RWPE2 (cell line): ENCODE measurements around the gene BCL2L1.

ENCODE experiments used
- ATAC-seq: fragments of 200-7000 bp; cut with Tn5 transposase; 3 replicates; pipeline ENCODE4 v1.9.1; 2021; ENCODE audit warnings: low read depth
- DNase-seq: peaks from one replicate; pipeline ENCODE4 v3.0.0-alpha.2; 2020; ENCODE audit warnings: low spot score
- H3K27ac ChIP-seq: fragments of 450-650 bp; 2 replicates; pipeline ENCODE4 v1.5.1; 2017; ENCODE audit warnings: mild to moderate bottlenecking; ENCODE audit not compliant: poor library complexity, severe bottlenecking
- H3K27me3 ChIP-seq: fragments of 250-450 bp; sonication (Bioruptor Pico); 2 replicates; pipeline ENCODE4 v1.5.1; 2021; ENCODE audit warnings: mild to moderate bottlenecking, moderate library complexity; ENCODE audit not compliant: insufficient read depth, poor library complexity, severe bottlenecking
- H3K36me3 ChIP-seq: fragments of 250-450 bp; sonication (Bioruptor Pico); 2 replicates; pipeline ENCODE4 v1.5.1; 2020; ENCODE audit warnings: low read depth, mild to moderate bottlenecking, moderate library complexity
- H3K4me1 ChIP-seq: fragments of 250-450 bp; sonication (Bioruptor Pico); 2 replicates; pipeline ENCODE4 v1.5.1; 2021; ENCODE audit warnings: mild to moderate bottlenecking, moderate library complexity; ENCODE audit not compliant: insufficient read depth, poor library complexity, severe bottlenecking
- H3K4me3 ChIP-seq: fragments of 250-450 bp; sonication (Bioruptor Pico); 2 replicates; pipeline ENCODE4 v1.5.1; 2021; ENCODE audit warnings: mild to moderate bottlenecking, moderate library complexity; ENCODE audit not compliant: severe bottlenecking
- H3K9me3 ChIP-seq: fragments of 250-450 bp; sonication (Bioruptor Pico); 2 replicates; pipeline ENCODE4 v1.5.1; 2021; ENCODE audit warnings: mild to moderate bottlenecking, moderate library complexity; ENCODE audit not compliant: severe bottlenecking
- CTCF ChIP-seq: fragments of 450-650 bp; IDR thresholded peaks from one replicate; pipeline ENCODE4 v1.5.1; 2017; ENCODE audit warnings: mild to moderate bottlenecking, moderate library complexity; ENCODE audit not compliant: poor library complexity, severe bottlenecking

BCL2L1 gene

GRCh38 chr20:31746068-31746878 lies 23.6 kb upstream of the BCL2L1 start:
- Histone ChIP-seq H3K9me3 (no peaks in the 10 kb centered on the region), H3K4me1 (peaks cover 19% of the 10 kb centered on the region), H3K36me3 (peaks cover 97% of the 10 kb centered on the region), H3K4me3 (no peak overlapping the region), H3K27ac (no peak overlapping the region), H3K27me3 (no peaks in the 10 kb centered on the region)
- no peak for DNase-seq
- TF ChIP-seq CTCF, result no peak
- ATAC-seq, result peak; percentile 27; the same call in 2 of the 3 replicates

DNA sequence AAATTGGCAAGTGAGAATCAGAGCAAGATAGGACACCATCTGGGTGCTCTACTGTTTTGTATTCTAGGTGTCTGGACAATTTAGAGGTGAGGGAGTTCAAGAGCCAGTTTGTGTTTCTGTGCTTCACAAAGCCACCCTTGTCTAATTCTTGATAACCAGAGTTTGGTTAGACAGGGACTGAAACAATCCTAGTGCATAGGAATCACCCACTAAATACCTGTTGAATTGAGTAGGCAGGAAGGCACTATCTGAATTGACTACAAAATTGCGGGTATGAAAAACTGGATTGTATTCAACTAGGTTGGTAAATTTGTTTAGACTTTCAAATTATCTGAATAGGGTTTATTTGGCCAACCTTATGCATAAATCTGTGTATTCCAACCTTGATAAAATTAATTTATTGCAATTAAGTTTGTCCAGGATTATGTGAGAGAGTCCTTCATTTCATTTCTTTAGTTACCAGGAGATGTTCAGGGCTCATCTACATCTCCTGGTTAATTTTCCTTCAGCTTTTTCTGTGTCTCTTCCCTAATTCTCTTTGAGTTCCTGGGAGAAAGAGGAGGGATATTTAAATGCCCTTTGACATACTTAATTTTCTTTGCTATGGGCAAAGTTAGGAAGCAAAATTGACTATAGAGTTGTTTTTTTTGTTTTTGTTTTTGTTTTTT lies 18.1 kb upstream of the BCL2L1 start:
- ATAC-seq, result no peak
- H3K4me3 ChIP-seq, result peak overlapping the region; percentile 82

DNA sequence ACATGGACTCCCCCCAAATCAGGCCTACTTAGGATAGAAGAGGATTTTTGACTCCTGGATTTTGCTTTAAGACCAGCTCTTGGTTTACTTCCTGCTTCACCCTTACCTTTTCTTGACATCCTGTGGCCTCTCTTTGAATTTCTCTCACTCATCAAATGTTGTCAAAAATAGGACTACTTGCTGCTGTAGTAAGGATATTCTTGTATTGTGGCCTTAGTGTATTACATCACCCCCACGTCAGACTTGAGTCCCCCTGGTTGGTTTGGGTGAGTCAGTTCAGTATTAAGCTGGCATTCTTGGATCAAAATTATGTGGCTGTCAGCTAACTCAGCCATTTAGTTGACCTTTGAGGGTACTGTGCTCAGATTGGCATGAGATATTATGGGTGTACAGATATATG lies 17.5 kb upstream of the BCL2L1 start:
- H3K36me3 ChIP-seq, result peaks cover 50% of the 10 kb centered on the region
- no peak for TF ChIP-seq CTCF

More for the DNA sequence above, 18.1 kb upstream of the BCL2L1 start:
- Histone ChIP-seq H3K27me3 (no peaks in the 10 kb centered on the region), H3K27ac (peak overlapping the region; percentile 69), H3K4me1 (peaks cover 21% of the 10 kb centered on the region), H3K36me3 (peaks cover 56% of the 10 kb centered on the region), H3K9me3 (no peaks in the 10 kb centered on the region)
- DNase-seq, result no peak
- TF ChIP-seq CTCF, result no peak

DNA sequence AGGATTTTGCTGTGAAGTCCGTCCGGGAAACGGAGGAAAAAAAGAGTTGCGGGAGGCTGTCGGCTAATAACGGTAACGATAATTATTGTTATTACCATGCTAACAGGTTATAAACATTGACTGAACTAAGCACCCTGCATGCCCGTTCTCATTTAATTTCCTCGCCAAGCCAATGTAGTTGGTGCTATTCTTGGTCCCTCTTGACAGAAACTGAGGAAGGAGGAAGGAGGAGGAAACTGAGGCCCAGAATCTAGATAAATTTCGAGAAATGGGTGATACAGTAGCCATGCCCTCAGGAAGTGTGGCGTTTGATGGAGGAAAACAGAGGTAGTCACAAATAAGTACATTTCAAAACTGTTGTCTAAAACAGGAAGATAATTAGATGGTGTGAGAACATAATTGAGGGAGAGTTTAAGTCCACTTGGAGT lies 16.9 kb upstream of the BCL2L1 start:
- Histone ChIP-seq H3K9me3 (no peaks in the 10 kb centered on the region), H3K36me3 (peaks cover 44% of the 10 kb centered on the region), H3K27me3 (no peaks in the 10 kb centered on the region), H3K4me3 (peak overlapping the region; percentile 82), H3K27ac (peak overlapping the region; percentile 69), H3K4me1 (peaks cover 16% of the 10 kb centered on the region)
- ATAC-seq (peak; percentile 0; the same call in 1 of the 3 replicates), DNase-seq (no peak)
- peak; percentile 6 for TF ChIP-seq CTCF

More for the DNA sequence above, 17.5 kb upstream of the BCL2L1 start:
- ATAC-seq (peak; percentile 7; the same call in 1 of the 3 replicates), DNase-seq (no peak)
- H3K4me3 ChIP-seq, result peak overlapping the region; percentile 82
- peaks cover 16% of the 10 kb centered on the region for H3K4me1 ChIP-seq
- no peaks in the 10 kb centered on the region for H3K27me3 ChIP-seq
- H3K27ac ChIP-seq, result peak overlapping the region; percentile 69
- H3K9me3 ChIP-seq, result no peaks in the 10 kb centered on the region
